ENCODE results near the gene MYOT. TPM values are rescaled to one million over a fixed set of nuclear protein-coding genes. Genes with fewer than 3 reads are reported as not detected.

The MYOT gene
- total RNA-seq, 6 donors from 2014 or later, result not detected

GRCh38 chr5:137887831-137888230, 20.2 kb downstream of the MYOT start:
- 83 to 86% methylated on average over 2 of the region's 2 CpGs for WGBS, 2 donors
- no peak for ATAC-seq (ENCODE audit: low FRiP score in 2 of 2)

DNA sequence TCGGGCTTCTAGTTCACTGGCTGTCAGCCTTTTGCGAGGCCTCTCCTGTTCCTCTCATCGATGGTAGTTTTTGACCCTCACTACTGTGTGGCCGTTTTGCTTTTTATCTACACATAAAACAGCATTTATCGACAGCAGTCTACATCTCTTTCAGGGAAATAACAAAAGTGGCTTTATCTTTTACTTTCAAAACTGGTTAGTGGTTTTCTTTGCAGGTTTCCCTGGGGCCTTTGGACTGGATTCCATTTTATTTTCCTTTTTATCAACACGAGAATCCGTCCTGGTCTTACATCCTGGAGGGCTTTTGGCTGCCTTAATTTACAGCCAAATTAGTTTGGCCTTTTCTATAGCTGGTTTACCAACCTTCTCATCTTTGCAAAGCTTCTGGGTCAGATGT, 20.8 kb downstream of the MYOT start:
- H3K9me3 ChIP-seq, result no peaks in the 10 kb centered on the region
- no peak for TF ChIP-seq POLR2A (IDR thresholded peaks at IDR 0.05)
- TF ChIP-seq CTCF (IDR thresholded peaks at IDR 0.05), result no peak
- TF ChIP-seq POLR2AphosphoS5 (IDR thresholded peaks at IDR 0.05), result no peak
- no peak for TF ChIP-seq EP300 (IDR thresholded peaks at IDR 0.05)
- H3K27ac ChIP-seq, result peak overlapping the region; percentile 45 to 84 (median 68)
- peak overlapping the region in 3 of 4 donors; percentile 44 to 51 (median 51) for H3K4me3 ChIP-seq
- DNase-seq, result no peak
- ATAC-seq (ENCODE audit: low FRiP score in 2 of 2), result no peak
- WGBS, 2 donors, result 61 to 63% methylated on average over 7 of the region's 7 CpGs
- peaks cover 0 to 11% (median 0%) of the 10 kb centered on the region in 4 donors for H3K4me1 ChIP-seq
- H3K27me3 ChIP-seq, result no peaks in the 10 kb centered on the region
- H3K36me3 ChIP-seq, result no peaks in the 10 kb centered on the region

More at GRCh38 chr5:137887831-137888230, 20.2 kb downstream of the MYOT start:
- Histone ChIP-seq H3K4me3 (no peak overlapping the region), H3K27ac (no peak overlapping the region), H3K27me3 (no peaks in the 10 kb centered on the region), H3K36me3 (no peaks in the 10 kb centered on the region), H3K9me3 (no peaks in the 10 kb centered on the region), H3K4me1 (peaks cover 0 to 11% (median 0%) of the 10 kb centered on the region in 4 donors)
- no peak for DNase-seq
- no peak for TF ChIP-seq POLR2AphosphoS5 (IDR thresholded peaks at IDR 0.05)
- TF ChIP-seq POLR2A (IDR thresholded peaks at IDR 0.05), result no peak
- no peak for TF ChIP-seq CTCF (IDR thresholded peaks at IDR 0.05)
- TF ChIP-seq EP300 (IDR thresholded peaks at IDR 0.05), result no peak

DNA sequence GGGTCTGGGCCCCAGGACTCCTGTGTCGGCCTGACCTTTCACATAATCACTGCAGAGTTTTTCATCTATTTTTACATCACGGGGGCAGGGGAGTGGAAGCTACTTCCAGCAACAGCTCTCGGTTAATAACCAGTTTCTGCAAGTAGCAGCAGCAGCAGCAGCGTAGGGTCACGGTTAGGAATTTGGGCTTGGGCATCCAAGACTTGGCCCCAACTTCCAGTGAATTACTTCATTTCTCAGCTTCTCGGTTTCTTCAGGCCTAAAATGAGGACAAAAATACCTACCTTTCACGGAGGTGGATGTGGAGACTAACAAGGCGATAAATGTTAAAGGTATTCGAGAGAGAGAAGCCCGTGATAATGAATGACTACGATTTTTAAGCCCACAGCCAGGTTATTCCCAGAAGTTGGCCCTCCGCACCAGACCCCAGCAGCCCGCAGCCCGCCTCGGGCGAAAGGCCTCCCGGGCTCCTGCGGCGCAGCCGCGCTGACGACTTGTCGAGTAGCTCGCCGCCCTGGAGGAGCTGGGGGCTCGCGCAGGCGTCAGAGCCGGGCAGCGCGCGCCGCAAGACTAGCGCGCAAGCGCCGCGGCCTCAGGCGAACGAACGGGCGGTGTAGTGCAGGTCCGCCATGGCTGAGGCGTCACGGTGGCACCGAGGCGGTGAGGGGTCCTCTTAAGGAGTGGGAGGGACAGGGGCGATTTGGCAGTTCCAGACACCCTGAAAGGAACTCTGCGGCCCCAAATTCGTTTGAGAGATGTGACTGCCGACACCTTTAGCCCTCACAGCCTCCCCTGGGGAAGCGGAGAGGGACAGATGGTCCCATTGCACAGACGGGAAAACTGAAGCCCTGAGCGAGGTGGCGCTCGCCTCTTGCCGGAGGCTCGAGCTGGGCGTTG, 21.5 kb downstream of the MYOT start, which contains the start of gene PKD2L2:
TSS of gene PKD2L2 (plus strand) at position 595 of the 897 bp plus-strand sequence. CDS start at position 630, 35 bp downstream.
- H3K27ac ChIP-seq, result peak within 1 kb of the TSS; percentile 45 to 84 (median 68)
- peak; percentile 96 to 99 for ATAC-seq (ENCODE audit: low FRiP score in 2 of 2)
- 24 to 44% methylated on average over 22 to 44 of the region's 59 CpGs for WGBS, 2 donors

DNA sequence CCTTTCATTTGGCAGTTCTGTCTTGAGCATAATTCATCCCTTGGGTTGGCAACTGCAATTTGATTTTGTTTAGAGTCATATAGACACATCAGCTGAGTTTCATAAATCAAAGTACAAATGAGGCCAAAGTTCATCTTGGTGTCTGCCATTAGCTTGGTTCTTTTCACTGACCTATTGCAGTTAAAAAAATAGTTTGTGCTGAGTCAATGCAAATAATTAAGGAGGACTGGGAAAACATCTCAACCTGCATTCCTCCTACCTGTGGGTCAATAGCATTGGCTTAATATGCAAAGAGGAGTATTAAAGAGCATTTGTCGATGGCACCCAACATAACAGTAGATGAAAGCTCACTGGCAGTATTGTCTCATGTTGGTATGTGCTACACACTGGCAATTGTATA, 23.2 kb downstream of the MYOT start:
- peaks cover 0 to 11% (median 0%) of the 10 kb centered on the region in 4 donors for H3K4me1 ChIP-seq
- H3K27me3 ChIP-seq, result no peaks in the 10 kb centered on the region
- H3K4me3 ChIP-seq, result no peak overlapping the region
- H3K9me3 ChIP-seq, result no peaks in the 10 kb centered on the region
- TF ChIP-seq EP300 (IDR thresholded peaks at IDR 0.05) (no peak), POLR2AphosphoS5 (IDR thresholded peaks at IDR 0.05) (no peak), POLR2A (IDR thresholded peaks at IDR 0.05) (no peak), CTCF (IDR thresholded peaks at IDR 0.05) (no peak)
- no peak for DNase-seq
- no peak overlapping the region for H3K27ac ChIP-seq
- WGBS, 2 donors, result 74 to 91% methylated on average over 1 of the region's 1 CpG
- ATAC-seq (ENCODE audit: low FRiP score in 2 of 2), result no peak
- H3K36me3 ChIP-seq, result no peaks in the 10 kb centered on the region

More for the DNA sequence above, 21.5 kb downstream of the MYOT start, which contains the start of gene PKD2L2:
- H3K9me3 ChIP-seq, result no peaks in the 10 kb centered on the region
- peak within 1 kb of the TSS in 3 of 4 donors; percentile 44 to 51 (median 51) for H3K4me3 ChIP-seq
- H3K36me3 ChIP-seq, result no peaks in the 10 kb centered on the region
- DNase-seq, result peak; percentile 85 to 96
- H3K27me3 ChIP-seq, result no peaks in the 10 kb centered on the region
- peaks cover 0 to 11% (median 0%) of the 10 kb centered on the region in 4 donors for H3K4me1 ChIP-seq
- TF ChIP-seq POLR2AphosphoS5 (IDR thresholded peaks at IDR 0.05), result peak; percentile 21 to 64
- TF ChIP-seq EP300 (IDR thresholded peaks at IDR 0.05), result no peak
- peak in 3 of 4 donors; percentile 44 to 75 (median 55) for TF ChIP-seq POLR2A (IDR thresholded peaks at IDR 0.05)
- no peak for TF ChIP-seq CTCF (IDR thresholded peaks at IDR 0.05)
